HCT116 (cell line): Measurements from ENCODE around the gene SLC35E4. TPM values are rescaled to one million over a fixed set of nuclear protein-coding genes. Genes with fewer than 3 reads are reported as not detected.

Experiments
- ATAC-seq: fragments of 200-7000 bp; cut with Tn5 transposase; 2 replicates; pipeline ENCODE4 v1.9.1; 2020; ENCODE audit warnings: mild to moderate bottlenecking, moderate library complexity
- BruUV-seq: library from RNA; stranded (reverse); fragments of 400-500 nt; replicated peaks from 2 replicates; lab custom pipeline; 2021; lab: Mats Ljungman, UMichigan
- CTCF ChIA-PET: fragments of 300-600 bp; sonication (Branson Sonifier 250); formaldehyde crosslinking; loops from one replicate; lab custom pipeline; 2021; ENCODE audit warnings: antibody characterized with exemption; lab: Charles Lee
- POLR2A ChIA-PET: fragments of 300-600, 350-600 bp; sonication (Branson Sonifier 250); formaldehyde crosslinking; loops from one replicate; lab custom pipeline; 2021; ENCODE audit warnings: antibody characterized with exemption; lab: Charles Lee
- RAD21 ChIA-PET, 2 experiments: fragments of 300-600 bp; sonication (Branson Sonifier 250); formaldehyde crosslinking; loops; one replicate each; lab custom pipeline; 2023; ENCODE audit warnings: low total read pairs in 2 of 2; ENCODE audit not compliant: uncharacterized antibody in 2 of 2, unreplicated experiment in 2 of 2, low non-redundant PET in 1 of 2; lab: Charles Lee
- DNase-seq: peaks from one replicate; pipeline ENCODE4 v3.0.0-alpha.2; 2010; ENCODE audit warnings: low read depth, low spot score
- H2AFZ ChIP-seq: fragments of 200-600 bp; shearing (Covaris generic), sonication (generic); 2 replicates; pipeline ENCODE4 v1.6.1; 2017; ENCODE audit warnings: low read depth, mixed run types, mixed read lengths, antibody characterized with exemption, low read length; ENCODE audit not compliant: poor library complexity, severe bottlenecking
- H3K27ac ChIP-seq: 2 replicates; pipeline ENCODE4 v1.5.1; 2012; ENCODE audit warnings: low read depth, low read length
- H3K27me3 ChIP-seq: fragments of 200-600 bp; sonication (generic); 2 replicates; pipeline ENCODE4 v1.6.1; 2016; ENCODE audit warnings: mixed run types, low read length, mixed read lengths; ENCODE audit not compliant: insufficient read depth
- H3K36me3 ChIP-seq, 2 experiments: fragments of 200-500 bp in 1 of 2; fragments of 200-600 bp in 1 of 2; sonication (Bioruptor generic) in 1 of 2; sonication (generic) in 1 of 2; 2 replicates each; pipeline versions ENCODE4 v1.5.1 to v1.6.1; 2014 to 2016; ENCODE audit warnings: low read length in 2 of 2, inconsistent platforms in 1 of 2, mixed read lengths in 1 of 2, mixed run types in 1 of 2; ENCODE audit not compliant: insufficient read depth in 2 of 2, control insufficient read depth in 1 of 2
- H3K4me1 ChIP-seq, 2 experiments: fragments of 200-600 bp in 1 of 2; sonication (generic) in 1 of 2; 2 replicates each; pipeline versions ENCODE4 v1.5.1 to v1.6.1; 2012 to 2017; ENCODE audit warnings: low read length in 2 of 2, inconsistent platforms in 1 of 2, mild to moderate bottlenecking in 1 of 2, mixed read lengths in 1 of 2, mixed run types in 1 of 2, moderate library complexity in 1 of 2; ENCODE audit not compliant: insufficient read depth in 2 of 2, control insufficient read depth in 1 of 2
- H3K4me2 ChIP-seq: fragments of 200-600 bp; sonication (generic); 2 replicates; pipeline ENCODE4 v1.6.1; 2017; ENCODE audit warnings: mixed run types, low read length, mixed read lengths
- H3K4me3 ChIP-seq, 2 experiments: fragments of 200-600 bp in 1 of 2; sonication (generic) in 1 of 2; replicated peaks in 1 of 2; 2 replicates each; pipeline ENCODE4 v1.5.1; 2011 to 2016; ENCODE audit warnings: low read length in 2 of 2, control low read depth in 1 of 2, low read depth in 1 of 2, mild to moderate bottlenecking in 1 of 2, mixed read lengths in 1 of 2, mixed run types in 1 of 2
- H3K79me2 ChIP-seq: fragments of 200-600 bp; sonication (generic); 2 replicates; pipeline ENCODE4 v1.6.1; 2017; ENCODE audit warnings: mild to moderate bottlenecking, mixed run types, low read length, moderate library complexity, mixed read lengths; ENCODE audit not compliant: insufficient read depth
- H3K9ac ChIP-seq: fragments of 200-600 bp; sonication (generic); 2 replicates; pipeline ENCODE4 v1.6.1; 2016; ENCODE audit warnings: low read length, mixed read lengths
- H3K9me2 ChIP-seq: fragments of 200-600 bp; sonication (generic), shearing (Covaris generic); 2 replicates; pipeline ENCODE4 v1.6.1; 2017; ENCODE audit warnings: mixed run types, mild to moderate bottlenecking, moderate library complexity; ENCODE audit not compliant: insufficient read depth
- H3K9me3 ChIP-seq, 2 experiments: fragments of 200-500 bp in 1 of 2; fragments of 200-600 bp in 1 of 2; sonication (Bioruptor generic) in 1 of 2; sonication (generic) in 1 of 2; 2 replicates each; pipeline ENCODE4 v1.6.1; 2014 to 2017; ENCODE audit warnings: low read length in 2 of 2, mixed read lengths in 2 of 2, inconsistent platforms in 1 of 2, low read depth in 1 of 2, mild to moderate bottlenecking in 1 of 2, mixed run types in 1 of 2, moderate library complexity in 1 of 2; ENCODE audit not compliant: control insufficient read depth in 1 of 2, insufficient read depth in 1 of 2
- H4K20me1 ChIP-seq: fragments of 200-600 bp; sonication (generic), shearing (Covaris generic); 2 replicates; pipeline ENCODE4 v1.6.1; 2017; ENCODE audit warnings: mixed run types, mild to moderate bottlenecking, moderate library complexity; ENCODE audit not compliant: insufficient read depth
- CEBPB ChIP-seq: IDR thresholded peaks from 2 replicates; pipeline ENCODE4 v1.6.1; 2012; ENCODE audit warnings: low read depth
- CTCF ChIP-seq, 3 experiments: fragments of 200-600 bp in 1 of 3; sonication (generic) in 1 of 3; IDR thresholded peaks in 2 of 3; conservative IDR thresholded peaks in 1 of 3; 2 replicates each; pipeline ENCODE4 v1.5.1; 2012 to 2017; ENCODE audit warnings: low read depth in 2 of 3, low read length in 2 of 3, antibody characterized with exemption in 1 of 3, borderline replicate concordance in 1 of 3, control low read depth in 1 of 3, mild to moderate bottlenecking in 1 of 3, mixed read lengths in 1 of 3, mixed run types in 1 of 3, moderate library complexity in 1 of 3; ENCODE audit not compliant: insufficient read depth in 1 of 3
- EZH2phosphoT487 ChIP-seq: fragments of 200-600 bp; IDR thresholded peaks from 2 replicates; pipeline ENCODE4 v1.6.1; 2018; ENCODE audit warnings: antibody characterized with exemption, borderline replicate concordance
- SRF ChIP-seq: IDR thresholded peaks from 2 replicates; pipeline ENCODE4 v1.6.1; 2012; ENCODE audit warnings: low read depth
- ZBTB33 ChIP-seq: IDR thresholded peaks from 2 replicates; pipeline ENCODE4 v1.6.1; 2011; ENCODE audit warnings: mild to moderate bottlenecking, low read length, moderate library complexity; ENCODE audit not compliant: insufficient replicate concordance; ENCODE audit errors: extremely low read depth
- ZNF274 ChIP-seq: fragments of 200-500 bp; sonication (Bioruptor generic); IDR thresholded peaks from 2 replicates; pipeline ENCODE4 v1.6.1; 2014; ENCODE audit warnings: mild to moderate bottlenecking, low read depth, low read length, inconsistent platforms
- intact Hi-C: fragments of 100-400 bp; cut with micrococcal nuclease; formaldehyde crosslinking; loops from 2 replicates; pipeline ENCODE4 v1.10.0; 2022
- total RNA-seq: library from RNA; stranded (reverse); gene quantifications from one replicate; pipeline ENCODE4 v1.2.1, GENCODE V29; 2021; ENCODE audit not compliant: unreplicated experiment

SLC35E4 gene
- total RNA-seq, 1 experiment from 2014 or later, result 6.2 TPM

GRCh38 chr22:30610299-30610698 is 25.3 kb upstream of the SLC35E4 start (continued):
- TF ChIP-seq ZBTB33 (no peak), CTCF (IDR thresholded peaks at IDR 0.05 in 2 of 3, conservative IDR thresholded peaks at IDR 0.05 in 1 of 3; ENCODE audit: borderline replicate concordance in 1 of 3, insufficient read depth in 1 of 3, low read depth in 2 of 3, low read length in 2 of 3) (no peak)

GRCh38 chr22:30611197-30611596 is 24.4 kb upstream of the SLC35E4 start:
- POLR2A ChIA-PET, result no interaction called here
- no peak for DNase-seq

More at GRCh38 chr22:30611197-30611596, 24.4 kb upstream of the SLC35E4 start:
- H3K9me2 ChIP-seq, result no peaks in the 10 kb centered on the region
- ChIA-PET RAD21 (no interaction called here), CTCF (no interaction called here)
- no TSS peak for BruUV-seq
- no peak overlapping the region for H2AFZ ChIP-seq
- no peak overlapping the region for H3K9ac ChIP-seq
- H3K27ac ChIP-seq, result no peak overlapping the region
- H3K4me1 ChIP-seq, result peaks cover 15 to 36% of the 10 kb centered on the region in 2 experiments
- H3K36me3 ChIP-seq, result no peaks in the 10 kb centered on the region
- no peaks in the 10 kb centered on the region for H3K79me2 ChIP-seq
- no peak overlapping the region for H3K4me3 ChIP-seq
- no peak for TF ChIP-seq EZH2phosphoT487
- no peak for TF ChIP-seq ZNF274
- no peak for TF ChIP-seq CEBPB
- no peak for TF ChIP-seq SRF
- no peaks in the 10 kb centered on the region for H3K27me3 ChIP-seq
- ATAC-seq, result no peak
- H3K4me2 ChIP-seq, result no peak overlapping the region
- no peaks in the 10 kb centered on the region for H4K20me1 ChIP-seq
- intact Hi-C loops, result no loop called here
- no peaks in the 10 kb centered on the region for H3K9me3 ChIP-seq
